Gastrocnemius medialis (tissue), 4 donors: ENCODE measurements around the gene PSRC1.

Experiments used
- CTCF ChIP-seq, 5 experiments: fragments of 450-650 bp in 3 of 5; fragments of 200-600 bp in 2 of 5; sonication (generic) in 2 of 5; IDR thresholded peaks in 4 of 5; conservative IDR thresholded peaks in 1 of 5; 1 replicate in 4 of 5; 2 replicates in 1 of 5; pipeline ENCODE4 v1.5.1; 2016 to 2019; ENCODE audit warnings: antibody characterized with exemption in 5 of 5, mild to moderate bottlenecking in 3 of 5, moderate library complexity in 3 of 5
- POLR2A ChIP-seq, 2 donors: fragments of 450-650 bp; IDR thresholded peaks; one replicate each; pipeline ENCODE4 v1.6.1; 2017; ENCODE audit warnings: antibody characterized with exemption in 2 of 2, mild to moderate bottlenecking in 2 of 2, moderate library complexity in 2 of 2

GRCh38 chr1:109247401-109248365 lies 35.3 kb downstream of the PSRC1 start:
- TF ChIP-seq POLR2A (IDR thresholded peaks at IDR 0.05) (no peak), CTCF (IDR thresholded peaks at IDR 0.05 in 4 of 5, conservative IDR thresholded peaks at IDR 0.05 in 1 of 5) (no peak)
